ENCODE measurements around the gene SLC38A10. TPM values are rescaled to one million over a fixed set of nuclear protein-coding genes. Genes with fewer than 3 reads are reported as not detected.

SLC38A10 gene
- total and polyA plus RNA-seq, 2 experiments from 2014 or later, result 58.6 to 133 TPM

GRCh38 chr17:81259058-81259605 is 36.0 kb downstream of the SLC38A10 start:
- TF ChIP-seq EZH2 (IDR thresholded peaks at IDR 0.05; ENCODE audit: insufficient read depth, poor library complexity, severe bottlenecking) (no peak), EZH2phosphoT487 (IDR thresholded peaks at IDR 0.05; ENCODE audit: insufficient read depth, low read depth) (no peak)
- H3F3A ChIP-seq (ENCODE audit: insufficient read depth), result no peaks in the 10 kb centered on the region
- H4K20me1 ChIP-seq (ENCODE audit: insufficient read depth), result no peaks in the 10 kb centered on the region
- no peaks in the 10 kb centered on the region for H3K9me2 ChIP-seq (ENCODE audit: insufficient read depth)
- no peaks in the 10 kb centered on the region for H3K79me2 ChIP-seq (ENCODE audit: insufficient read depth)
- H3K4me3 ChIP-seq, result no peak overlapping the region
- H3K4me2 ChIP-seq (ENCODE audit: unreplicated experiment), result no peak overlapping the region
- in situ Hi-C loops (cut with MboI), result no loop called here
- H3K27ac ChIP-seq, result no peak overlapping the region
- no peaks in the 10 kb centered on the region for H3K36me3 ChIP-seq (ENCODE audit: low read depth)
- H3K27me3 ChIP-seq (replicated peaks; ENCODE audit: insufficient read depth), result no peaks in the 10 kb centered on the region
- WGBS, 2 experiments (ENCODE audit: low coverage in 1 of 2, low lambda C conversion rate in 2 of 2, missing lambda C conversion rate in 2 of 2), result 91% methylated on average over 23 of the region's 23 CpGs
- H3K4me1 ChIP-seq (ENCODE audit: insufficient read depth), result no peaks in the 10 kb centered on the region
- no peaks in the 10 kb centered on the region for H3K9me3 ChIP-seq (ENCODE audit: low read depth)
- H2AFZ ChIP-seq, result no peak overlapping the region
- no peak overlapping the region for H3K9ac ChIP-seq
- DNase-seq, result no peak

GRCh38 chr17:81258292-81258691 is 36.8 kb downstream of the SLC38A10 start:
- Histone ChIP-seq H3F3A (ENCODE audit: insufficient read depth) (no peaks in the 10 kb centered on the region), H3K9ac (no peak overlapping the region), H4K20me1 (ENCODE audit: insufficient read depth) (no peaks in the 10 kb centered on the region), H3K9me3 (ENCODE audit: low read depth) (no peaks in the 10 kb centered on the region), H3K79me2 (ENCODE audit: insufficient read depth) (peaks cover 7% of the 10 kb centered on the region; the same call in 1 of the 2 replicates), H3K36me3 (ENCODE audit: low read depth) (no peaks in the 10 kb centered on the region), H3K4me2 (ENCODE audit: unreplicated experiment) (no peak overlapping the region), H3K4me1 (ENCODE audit: insufficient read depth) (no peaks in the 10 kb centered on the region), H3K9me2 (ENCODE audit: insufficient read depth) (no peaks in the 10 kb centered on the region), H3K27me3 (replicated peaks; ENCODE audit: insufficient read depth) (no peaks in the 10 kb centered on the region), H3K4me3 (no peak overlapping the region), H2AFZ (no peak overlapping the region), H3K27ac (no peak overlapping the region)
- WGBS, 2 experiments (ENCODE audit: low coverage in 1 of 2, low lambda C conversion rate in 2 of 2, missing lambda C conversion rate in 2 of 2), result 88 to 93% methylated on average over 20 of the region's 20 CpGs
- no peak for DNase-seq
- in situ Hi-C loops (cut with MboI), result no loop called here
- TF ChIP-seq EZH2phosphoT487 (IDR thresholded peaks at IDR 0.05; ENCODE audit: insufficient read depth, low read depth), result no peak
- TF ChIP-seq EZH2 (IDR thresholded peaks at IDR 0.05; ENCODE audit: insufficient read depth, poor library complexity, severe bottlenecking), result no peak

GRCh38 chr17:81257533-81257932 is 37.6 kb downstream of the SLC38A10 start:
- Histone ChIP-seq H3K27me3 (replicated peaks; ENCODE audit: insufficient read depth) (no peaks in the 10 kb centered on the region), H3K9me3 (ENCODE audit: low read depth) (no peaks in the 10 kb centered on the region), H4K20me1 (ENCODE audit: insufficient read depth) (no peaks in the 10 kb centered on the region), H2AFZ (no peak overlapping the region), H3K27ac (no peak overlapping the region), H3K4me2 (ENCODE audit: unreplicated experiment) (no peak overlapping the region), H3K4me1 (ENCODE audit: insufficient read depth) (no peaks in the 10 kb centered on the region), H3K36me3 (ENCODE audit: low read depth) (no peaks in the 10 kb centered on the region), H3K9me2 (ENCODE audit: insufficient read depth) (no peaks in the 10 kb centered on the region), H3K79me2 (ENCODE audit: insufficient read depth) (peaks cover 7% of the 10 kb centered on the region; the same call in 1 of the 2 replicates), H3K9ac (no peak overlapping the region), H3F3A (ENCODE audit: insufficient read depth) (no peaks in the 10 kb centered on the region), H3K4me3 (no peak overlapping the region)
- in situ Hi-C loops (cut with MboI), result no loop called here
- DNase-seq, result no peak
- no peak for TF ChIP-seq EZH2phosphoT487 (IDR thresholded peaks at IDR 0.05; ENCODE audit: insufficient read depth, low read depth)
- TF ChIP-seq EZH2 (IDR thresholded peaks at IDR 0.05; ENCODE audit: insufficient read depth, poor library complexity, severe bottlenecking), result no peak
- WGBS, 2 experiments (ENCODE audit: low coverage in 1 of 2, low lambda C conversion rate in 2 of 2, missing lambda C conversion rate in 2 of 2), result 96 to 98% methylated on average over 18 to 19 of the region's 19 CpGs

GRCh38 chr17:81256616-81257015 is 38.5 kb downstream of the SLC38A10 start:
- Histone ChIP-seq H3F3A (ENCODE audit: insufficient read depth) (no peaks in the 10 kb centered on the region), H3K4me1 (ENCODE audit: insufficient read depth) (no peaks in the 10 kb centered on the region), H3K4me3 (no peak overlapping the region), H3K27me3 (replicated peaks; ENCODE audit: insufficient read depth) (no peaks in the 10 kb centered on the region), H3K9ac (no peak overlapping the region), H3K9me3 (ENCODE audit: low read depth) (no peaks in the 10 kb centered on the region), H3K27ac (no peak overlapping the region), H3K9me2 (ENCODE audit: insufficient read depth) (no peaks in the 10 kb centered on the region), H4K20me1 (ENCODE audit: insufficient read depth) (no peaks in the 10 kb centered on the region), H3K4me2 (ENCODE audit: unreplicated experiment) (no peak overlapping the region), H3K79me2 (ENCODE audit: insufficient read depth) (peaks cover 7% of the 10 kb centered on the region; the same call in 1 of the 2 replicates), H3K36me3 (ENCODE audit: low read depth) (no peaks in the 10 kb centered on the region), H2AFZ (no peak overlapping the region)
- no peak for TF ChIP-seq EZH2 (IDR thresholded peaks at IDR 0.05; ENCODE audit: insufficient read depth, poor library complexity, severe bottlenecking)
- no peak for TF ChIP-seq EZH2phosphoT487 (IDR thresholded peaks at IDR 0.05; ENCODE audit: insufficient read depth, low read depth)
- in situ Hi-C loops (cut with MboI), result no loop called here
- 80 to 81% methylated on average over 12 of the region's 12 CpGs for WGBS, 2 experiments (ENCODE audit: low coverage in 1 of 2, low lambda C conversion rate in 2 of 2, missing lambda C conversion rate in 2 of 2)
- DNase-seq, result peak; percentile 73
